Left lung (tissue), 10 donors: ENCODE data around the gene SULT4A1. TPM values are rescaled to one million over a fixed set of nuclear protein-coding genes. Genes with fewer than 3 reads are reported as not detected.

Experiments used
- ATAC-seq: fragments of 200-7000 bp; cut with Tn5 transposase; one replicate; pipeline ENCODE4 v1.9.1; 2020; ENCODE audit warnings: moderate library complexity
- DNase-seq, 4 donors: peaks; one replicate each; pipeline ENCODE4 v3.0.0-alpha.2; 2013 to 2020
- H3K27ac ChIP-seq, 2 donors: fragments of 200-600 bp; sonication (generic) in 1 of 2; one replicate each; pipeline versions ENCODE4 v1.5.0 to v1.8.0; 2020 to 2021
- H3K27me3 ChIP-seq, 2 donors: fragments of 200-600 bp; sonication (generic) in 1 of 2; one replicate each; pipeline versions ENCODE4 v1.5.0 to v1.8.0; 2020 to 2021
- H3K36me3 ChIP-seq, 2 donors: fragments of 200-600 bp; sonication (generic) in 1 of 2; one replicate each; pipeline versions ENCODE4 v1.5.0 to v1.8.0; 2020 to 2021
- H3K4me1 ChIP-seq, 2 donors: fragments of 200-600 bp; one replicate each; pipeline ENCODE4 v1.8.0; 2021
- H3K4me3 ChIP-seq, 2 donors: fragments of 200-600 bp; sonication (generic) in 1 of 2; one replicate each; pipeline versions ENCODE4 v1.5.0 to v1.8.0; 2020 to 2021; ENCODE audit warnings: mild to moderate bottlenecking in 1 of 2
- H3K9me3 ChIP-seq, 2 donors: fragments of 200-600 bp; sonication (generic) in 1 of 2; one replicate each; pipeline versions ENCODE4 v1.5.0 to v1.8.0; 2020 to 2021
- intact Hi-C, 2 donors: fragments of 100-400 bp; cut with DNase I; formaldehyde crosslinking; loops; one replicate each; pipeline versions ENCODE4 v1.11.2 to v1.14.2; 2022
- polyA plus RNA-seq, 6 donors: library from polyadenylated mRNA; unstranded; fragments of 120-200 nt; gene quantifications; one replicate each; pipeline ENCODE4 v1.2.1, GENCODE V29; 2013; ENCODE audit not compliant: insufficient read length in 6 of 6
- total RNA-seq, 2 donors: library from RNA; stranded (reverse); fragmentation: NEBNext Ultra II Directional; extraction: Animal tissue kit (Norgen Biotek cat#: 25700); gene quantifications; one replicate each; pipeline ENCODE4 v1.2.1, GENCODE V29; 2021
- TF ChIP-seq, protein P1 (sequence below), 2 donors: fragments of 200-600 bp; sonication (generic) in 1 of 2; IDR thresholded peaks; one replicate each; pipeline versions ENCODE4 v1.5.0 to v1.8.0; 2021; ENCODE audit warnings: antibody characterized with exemption in 2 of 2
- donor health status: DM: no; HTN: yes; CAD: no.
- donor health status: DM: no; HTN: no; CAD: no.

Gene SULT4A1
- total and polyA plus RNA-seq, 8 donors, result 0.85 to 2.5 (median 1.6) TPM; not detected in 2

DNA sequence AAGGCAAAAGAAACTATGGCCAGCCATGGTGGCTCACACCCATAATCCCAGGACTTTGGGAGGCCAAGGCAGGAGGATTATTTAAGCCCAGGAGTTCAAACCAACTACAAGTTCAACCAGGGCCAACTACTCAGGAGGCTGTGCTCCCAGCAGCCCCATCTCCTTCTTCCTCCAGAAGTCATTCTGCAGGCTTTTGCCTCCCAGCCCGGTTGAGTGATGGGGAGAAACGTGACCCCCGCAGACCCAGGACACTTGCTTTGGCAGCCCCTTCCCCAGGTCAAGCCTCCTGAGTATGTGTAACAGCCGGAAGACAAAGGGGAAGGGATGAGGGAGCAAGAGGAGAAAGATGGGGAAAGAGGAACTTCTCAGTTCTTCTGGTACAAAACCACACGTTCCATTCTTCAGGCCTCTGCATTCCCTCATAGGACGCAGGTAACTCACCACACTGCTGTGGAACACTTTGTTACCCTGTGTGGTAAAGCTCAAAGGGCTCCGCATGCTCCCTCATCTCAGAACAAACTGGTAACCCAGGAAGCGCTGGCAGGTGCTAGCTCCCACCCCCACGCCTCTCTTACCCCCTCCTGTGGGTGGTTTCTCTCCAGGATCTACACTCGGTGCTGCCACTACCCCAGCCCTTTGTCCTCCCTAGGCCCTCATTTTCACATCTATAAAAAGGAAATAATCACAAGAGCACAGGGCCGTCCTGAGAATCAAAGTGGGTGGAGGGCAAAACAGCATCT is 4.0 kb downstream of the SULT4A1 start:
- peaks cover 21 to 61% of the 10 kb centered on the region in 2 donors for H3K27me3 ChIP-seq
- ATAC-seq, result no peak
- intact Hi-C loops, result no loop called here

DNA sequence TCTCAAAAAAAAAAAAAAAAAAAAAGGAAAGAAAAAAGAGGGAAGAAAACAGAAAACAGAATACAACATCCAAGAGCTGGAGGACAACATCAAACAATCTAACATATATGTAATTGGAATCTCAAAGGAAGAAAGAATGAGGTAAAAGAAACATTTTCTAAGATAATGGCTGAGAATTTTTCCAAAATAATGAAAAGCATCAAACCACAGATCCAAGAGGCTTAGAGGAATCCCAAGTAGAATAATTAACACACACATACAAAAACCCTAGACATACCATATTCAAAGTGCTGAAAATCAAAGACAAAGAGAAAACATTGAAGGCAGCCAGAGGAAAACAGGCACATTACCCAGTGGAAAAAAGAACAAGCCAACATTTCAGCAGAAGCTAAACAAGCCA is 4.9 kb downstream of the SULT4A1 start:
- ATAC-seq (no peak), DNase-seq (no peak)
- Histone ChIP-seq H3K4me1 (peaks cover 0 to 3% of the 10 kb centered on the region in 2 donors), H3K27ac (no peak overlapping the region), H3K9me3 (peaks cover 0 to 2% of the 10 kb centered on the region in 2 donors), H3K36me3 (no peaks in the 10 kb centered on the region), H3K27me3 (peaks cover 12 to 60% of the 10 kb centered on the region in 2 donors), H3K4me3 (no peak overlapping the region)
- TF ChIP-seq, protein P1, sequence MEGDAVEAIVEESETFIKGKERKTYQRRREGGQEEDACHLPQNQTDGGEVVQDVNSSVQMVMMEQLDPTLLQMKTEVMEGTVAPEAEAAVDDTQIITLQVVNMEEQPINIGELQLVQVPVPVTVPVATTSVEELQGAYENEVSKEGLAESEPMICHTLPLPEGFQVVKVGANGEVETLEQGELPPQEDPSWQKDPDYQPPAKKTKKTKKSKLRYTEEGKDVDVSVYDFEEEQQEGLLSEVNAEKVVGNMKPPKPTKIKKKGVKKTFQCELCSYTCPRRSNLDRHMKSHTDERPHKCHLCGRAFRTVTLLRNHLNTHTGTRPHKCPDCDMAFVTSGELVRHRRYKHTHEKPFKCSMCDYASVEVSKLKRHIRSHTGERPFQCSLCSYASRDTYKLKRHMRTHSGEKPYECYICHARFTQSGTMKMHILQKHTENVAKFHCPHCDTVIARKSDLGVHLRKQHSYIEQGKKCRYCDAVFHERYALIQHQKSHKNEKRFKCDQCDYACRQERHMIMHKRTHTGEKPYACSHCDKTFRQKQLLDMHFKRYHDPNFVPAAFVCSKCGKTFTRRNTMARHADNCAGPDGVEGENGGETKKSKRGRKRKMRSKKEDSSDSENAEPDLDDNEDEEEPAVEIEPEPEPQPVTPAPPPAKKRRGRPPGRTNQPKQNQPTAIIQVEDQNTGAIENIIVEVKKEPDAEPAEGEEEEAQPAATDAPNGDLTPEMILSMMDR (IDR thresholded peaks at IDR 0.05), result no peak
- intact Hi-C loops, result no loop called here

More for the DNA sequence above, 4.0 kb downstream of the SULT4A1 start:
- TF ChIP-seq, protein P1 (IDR thresholded peaks at IDR 0.05), result no peak
- Histone ChIP-seq H3K36me3 (no peaks in the 10 kb centered on the region), H3K27ac (no peak overlapping the region), H3K9me3 (peaks cover 0 to 2% of the 10 kb centered on the region in 2 donors), H3K4me3 (no peak overlapping the region), H3K4me1 (peaks cover 0 to 3% of the 10 kb centered on the region in 2 donors)
- no peak for DNase-seq

DNA sequence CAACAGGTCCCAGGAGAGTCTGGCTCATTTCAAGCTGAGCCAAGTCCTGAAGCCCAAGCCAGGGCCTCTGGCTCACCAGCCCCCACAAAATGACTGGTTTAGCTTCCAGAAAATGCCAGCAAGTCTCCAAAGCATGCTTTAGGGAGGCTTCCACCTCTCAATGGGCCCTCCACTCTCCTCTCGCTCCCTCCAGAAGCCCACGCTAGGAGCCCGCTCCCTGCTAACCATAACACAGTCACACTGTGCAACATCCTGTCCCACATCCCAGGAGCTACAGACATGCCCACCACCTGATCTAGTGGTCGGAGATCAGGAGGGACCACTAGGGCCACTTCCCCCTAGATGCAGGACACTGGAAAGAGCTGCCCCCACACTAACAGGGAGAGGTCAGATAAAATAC is 6.9 kb downstream of the SULT4A1 start:
- H3K27ac ChIP-seq, result no peak overlapping the region
- TF ChIP-seq, protein P1 (IDR thresholded peaks at IDR 0.05), result no peak
- H3K9me3 ChIP-seq, result peaks cover 0 to 2% of the 10 kb centered on the region in 2 donors
- ATAC-seq (no peak), DNase-seq (peak in 1 of 4 donors; percentile 10)
- H3K4me1 ChIP-seq, result no peaks in the 10 kb centered on the region
- H3K36me3 ChIP-seq, result no peaks in the 10 kb centered on the region
- peaks cover 0 to 60% of the 10 kb centered on the region in 2 donors for H3K27me3 ChIP-seq
- H3K4me3 ChIP-seq, result no peak overlapping the region
- intact Hi-C loops, result no loop called here

DNA sequence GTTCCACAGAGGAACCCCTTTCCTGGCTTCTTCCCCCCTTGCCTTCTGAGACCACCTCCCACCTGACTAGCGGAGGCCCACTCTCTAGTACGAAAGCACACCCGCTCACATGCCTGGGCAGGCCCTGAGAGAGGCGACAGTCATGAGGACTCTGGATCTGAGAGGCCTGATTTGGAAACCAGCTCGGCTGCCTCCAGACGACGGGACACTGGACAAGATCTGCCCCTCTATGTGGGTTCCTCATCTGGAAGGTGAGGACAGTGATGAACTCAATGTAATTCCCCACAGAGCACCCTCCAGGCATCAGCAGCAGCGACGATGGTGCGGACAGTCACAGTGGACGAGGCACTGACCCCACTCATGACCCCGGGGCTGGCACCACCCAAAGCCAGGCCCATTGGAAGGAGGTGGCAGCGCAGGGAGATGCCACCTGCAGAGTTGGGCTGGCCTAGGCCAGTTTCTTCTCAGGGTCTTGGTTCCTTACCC is 7.5 kb downstream of the SULT4A1 start:
- TF ChIP-seq, protein P1 (IDR thresholded peaks at IDR 0.05), result no peak
- Histone ChIP-seq H3K27ac (no peak overlapping the region), H3K4me1 (no peaks in the 10 kb centered on the region), H3K4me3 (no peak overlapping the region), H3K9me3 (peaks cover 0 to 2% of the 10 kb centered on the region in 2 donors), H3K27me3 (peaks cover 0 to 60% of the 10 kb centered on the region in 2 donors), H3K36me3 (no peaks in the 10 kb centered on the region)
- DNase-seq (peak in 1 of 4 donors; percentile 19), ATAC-seq (no peak)
- intact Hi-C loops, result no loop called here

DNA sequence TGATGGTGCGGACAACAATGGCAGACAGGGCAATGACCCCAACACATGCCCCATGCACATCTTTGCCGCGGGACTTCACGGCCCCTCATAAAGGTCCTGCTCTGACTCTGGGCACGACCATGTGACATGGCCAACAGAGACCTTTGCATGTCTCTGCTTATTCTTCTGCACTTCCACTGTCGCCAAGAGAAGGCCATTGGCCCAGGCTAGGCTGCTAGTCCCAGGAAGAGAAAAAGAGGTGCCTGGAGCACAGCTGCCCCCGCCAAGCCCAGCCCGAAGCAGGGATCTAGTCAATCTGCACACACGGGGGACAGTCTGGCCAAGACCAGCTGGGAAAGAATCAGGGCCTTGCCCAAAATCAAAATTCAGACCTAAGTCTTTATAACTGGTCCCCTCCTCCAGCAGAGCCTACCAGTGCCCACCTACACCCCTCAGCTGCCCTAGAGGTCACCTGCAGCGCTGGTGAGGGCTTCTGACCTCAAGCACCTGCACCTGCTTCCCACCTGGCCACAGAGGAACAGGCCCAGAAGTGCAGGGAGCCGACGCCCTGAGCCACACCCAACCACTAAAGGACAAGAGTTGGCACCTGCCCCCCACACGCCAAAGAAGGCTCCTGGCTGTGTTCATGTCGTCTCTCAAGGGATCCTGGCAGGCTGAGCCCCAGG is 8.1 kb downstream of the SULT4A1 start:
- intact Hi-C loops, result no loop called here
- H3K27me3 ChIP-seq, result peaks cover 0 to 59% of the 10 kb centered on the region in 2 donors
- H3K27ac ChIP-seq, result no peak overlapping the region
- DNase-seq (peak in 2 of 4 donors; percentile 10 to 52), ATAC-seq (no peak)
- no peaks in the 10 kb centered on the region for H3K4me1 ChIP-seq
- H3K9me3 ChIP-seq, result peaks cover 0 to 2% of the 10 kb centered on the region in 2 donors
- no peaks in the 10 kb centered on the region for H3K36me3 ChIP-seq
- TF ChIP-seq, protein P1 (IDR thresholded peaks at IDR 0.05), result no peak
- no peak overlapping the region for H3K4me3 ChIP-seq
